Activated T-helper 1 cell treated with Interleukin-2 at 50 U/mL for 16 hours (primary cell): ENCODE data around the gene PTPRS.
"Not testable (repeated sequence)": the region's sequence is repeated elsewhere in the genome, so short reads cannot be mapped to it uniquely, and the experiment has no call there.

ENCODE experiments used
- DNase-seq: peaks from one replicate; pipeline ENCODE4 v3.0.0-alpha.2; 2020; ENCODE audit warnings: low read depth

PTPRS gene

DNA sequence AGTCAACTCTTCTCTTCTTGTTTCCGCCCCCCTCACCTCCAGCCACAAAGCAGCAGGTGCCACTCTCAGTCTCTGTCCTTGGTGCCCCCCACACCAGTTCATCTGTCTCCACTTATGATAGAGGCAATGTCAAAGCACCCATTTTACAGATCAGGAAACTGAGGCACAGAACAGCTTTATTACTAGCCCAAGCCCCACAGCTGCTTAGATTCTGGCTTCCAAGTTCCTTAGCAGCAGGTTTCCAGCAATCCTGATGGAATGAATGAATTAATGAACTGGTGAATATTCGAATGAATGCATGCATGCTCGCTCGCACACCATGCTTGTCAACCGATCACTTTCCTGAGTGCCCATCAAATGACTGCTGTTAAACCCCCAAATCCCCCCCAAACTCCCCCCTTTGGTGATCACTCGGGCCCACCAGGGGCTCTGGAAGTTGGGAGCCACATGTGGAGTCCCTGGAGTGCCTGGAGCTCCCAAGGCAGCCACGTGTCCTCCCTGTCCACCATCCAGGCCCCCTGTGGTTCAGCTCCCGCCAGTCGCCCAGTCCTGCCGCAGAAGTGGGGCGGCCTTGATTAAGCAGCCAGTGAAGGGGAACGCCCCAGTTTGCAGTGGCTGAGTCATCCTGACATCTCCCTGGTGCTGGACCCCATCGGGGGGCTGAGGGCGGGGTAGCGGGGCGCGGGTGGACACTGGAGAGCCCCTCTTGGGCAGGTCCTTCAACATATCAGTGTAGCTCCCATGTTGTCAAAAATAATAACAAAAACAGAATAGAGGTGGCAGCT is 6.8 kb downstream of the PTPRS start:
- DNase-seq, result no peak

DNA sequence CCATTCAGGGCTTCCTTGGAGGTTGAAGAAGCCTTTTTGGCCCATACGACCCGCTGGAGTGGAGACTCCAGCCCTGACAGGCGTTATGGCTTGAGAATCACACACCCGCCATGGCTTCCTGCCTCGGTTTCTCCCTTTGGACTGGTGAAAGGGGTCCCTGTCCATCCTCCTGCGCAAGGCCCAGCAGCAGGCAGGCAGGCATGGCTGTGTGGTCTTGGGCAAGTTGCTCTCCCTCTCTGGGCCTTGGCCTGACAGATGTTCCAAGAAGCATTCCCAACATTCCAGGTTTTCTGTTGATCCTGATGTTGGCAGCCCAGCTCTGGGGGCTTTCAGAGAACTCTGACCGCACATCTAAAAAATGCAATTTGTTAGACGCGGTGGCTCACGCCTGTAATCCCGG is 8.1 kb downstream of the PTPRS start:
- no peak for DNase-seq

DNA sequence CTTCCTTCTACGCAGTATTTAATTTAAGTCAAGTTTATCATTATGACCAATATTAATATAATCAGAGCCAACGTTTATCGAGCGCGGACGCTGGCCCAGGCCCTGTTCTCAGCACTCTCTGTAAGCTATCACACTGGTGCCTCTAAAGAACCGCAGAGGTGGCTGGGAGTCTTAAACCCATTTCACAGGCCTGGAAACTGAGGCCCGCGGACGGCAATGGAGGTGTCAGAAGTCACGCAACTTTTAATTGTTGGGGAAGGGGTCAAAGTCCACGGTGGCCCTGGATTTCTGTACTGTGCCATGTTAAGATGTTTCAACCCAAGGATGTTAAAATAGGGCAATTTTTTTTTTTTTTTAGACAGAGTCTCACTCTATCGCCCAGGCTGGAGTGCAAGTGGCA is 8.8 kb downstream of the PTPRS start:
- DNase-seq, result no peak

DNA sequence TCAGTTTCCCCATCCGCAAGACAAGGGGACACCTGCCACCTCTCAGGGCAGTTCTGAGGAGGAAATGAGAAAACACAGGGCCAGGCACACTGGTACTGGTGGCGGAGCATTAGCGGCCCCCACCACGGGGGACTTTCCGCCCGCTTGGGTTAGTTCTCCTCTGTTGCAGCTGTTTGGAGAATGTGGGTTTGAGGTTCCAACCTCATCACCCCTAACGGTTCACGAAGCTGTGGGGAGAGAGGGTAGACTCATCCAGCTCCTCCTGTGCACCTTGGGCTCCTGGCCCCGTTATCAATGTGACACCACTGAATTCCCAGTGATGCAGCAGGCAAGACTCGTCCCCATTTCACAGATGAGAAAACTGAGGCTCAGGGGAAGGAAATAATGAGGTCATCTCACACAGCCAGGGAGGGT is 10.3 kb downstream of the PTPRS start:
- no peak for DNase-seq

GRCh38 chr19:5329141-5329540 is 11.5 kb downstream of the PTPRS start:
- no peak for DNase-seq

- not testable (repeated sequence) for DNase-seq
Observed at GRCh38 chr19:5328407-5328806, 12.2 kb downstream of the PTPRS start.

DNA sequence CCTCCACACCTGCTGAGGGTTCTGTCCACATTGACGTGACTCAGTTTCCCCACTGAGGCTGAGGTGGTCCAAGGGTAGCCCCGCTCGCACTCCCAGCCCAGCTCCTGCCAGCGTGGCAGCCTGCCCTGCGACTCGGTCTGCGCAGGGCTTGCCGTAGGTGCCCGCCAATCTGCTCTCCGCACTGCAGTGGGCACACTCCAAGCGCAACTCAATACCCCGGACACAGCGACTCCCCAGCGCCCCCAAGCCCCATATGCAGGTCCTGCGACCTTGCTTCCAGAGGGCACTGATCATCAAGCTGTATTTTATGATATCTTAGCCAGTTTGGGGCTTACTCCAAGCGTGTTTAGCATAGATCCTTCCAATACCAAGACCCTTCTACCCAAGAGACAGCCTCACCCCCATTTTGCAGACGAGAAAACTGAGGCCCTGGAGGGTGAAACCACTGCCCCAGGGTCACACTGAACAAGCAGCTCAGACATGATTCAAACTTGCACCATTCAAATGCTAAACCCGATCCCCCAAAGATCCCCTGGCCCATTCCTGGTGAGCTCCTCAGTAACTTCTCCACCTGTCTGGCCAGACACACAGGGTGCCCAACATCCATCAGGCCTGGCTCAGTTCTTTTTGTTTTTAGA is 13.5 kb downstream of the PTPRS start:
- no peak for DNase-seq

DNA sequence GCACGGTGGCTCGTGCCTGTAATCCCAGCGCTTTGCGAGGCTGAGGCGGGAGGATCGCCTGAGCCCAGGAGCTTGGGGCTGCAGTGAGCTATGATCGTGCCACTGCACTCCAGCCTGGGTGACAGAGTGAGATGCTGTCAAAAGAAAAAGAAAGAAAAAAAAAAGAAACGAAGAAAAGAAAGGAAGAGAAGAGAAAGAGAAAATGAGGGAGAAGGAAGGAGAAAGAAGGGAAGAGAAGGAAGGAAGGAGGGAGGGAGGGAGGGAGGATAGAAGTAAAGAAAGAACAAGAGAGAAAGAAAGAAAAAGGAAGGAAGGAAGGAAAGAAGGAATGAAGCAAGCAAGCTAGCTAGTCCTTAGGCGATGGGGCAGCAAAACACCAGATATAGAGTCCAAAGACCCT is 14.1 kb downstream of the PTPRS start:
- DNase-seq, result no peak

DNA sequence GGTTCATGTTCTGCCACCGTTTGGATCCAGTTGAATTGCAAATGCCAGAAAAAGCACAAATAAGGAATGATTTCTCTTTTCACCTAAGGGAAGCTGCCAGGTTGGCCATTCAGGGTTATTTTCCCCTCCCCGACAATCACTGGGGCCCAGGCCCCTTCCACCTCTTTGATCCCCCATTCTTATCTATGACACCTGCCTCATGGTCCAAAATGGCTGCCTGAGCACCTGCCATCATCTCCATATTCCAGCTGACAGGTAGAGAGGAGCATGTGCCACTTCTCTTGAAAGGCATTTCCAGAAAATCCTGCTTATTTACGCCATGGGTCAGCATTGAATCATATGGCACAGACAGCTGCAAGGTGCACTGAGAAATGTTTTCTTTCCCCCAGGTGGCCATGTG is 15.7 kb downstream of the PTPRS start:
- no peak for DNase-seq

DNA sequence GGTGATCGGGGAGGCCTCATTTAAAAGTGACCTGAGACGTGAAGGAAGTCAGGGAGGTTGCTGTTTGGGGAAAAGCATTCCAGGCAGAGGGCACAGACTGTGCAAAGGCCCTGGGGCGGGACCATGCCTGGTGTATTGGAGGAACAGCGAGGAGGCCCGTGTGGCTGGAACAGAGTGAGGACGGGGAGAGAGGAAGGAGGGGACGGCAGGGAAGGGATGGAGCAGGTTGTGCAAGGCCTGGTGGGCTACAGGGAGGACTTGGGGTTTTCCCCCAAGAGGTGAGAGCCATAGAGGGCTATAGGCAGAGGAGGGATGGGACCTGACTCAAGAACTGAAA is 17.2 kb downstream of the PTPRS start:
- DNase-seq, result no peak

DNA sequence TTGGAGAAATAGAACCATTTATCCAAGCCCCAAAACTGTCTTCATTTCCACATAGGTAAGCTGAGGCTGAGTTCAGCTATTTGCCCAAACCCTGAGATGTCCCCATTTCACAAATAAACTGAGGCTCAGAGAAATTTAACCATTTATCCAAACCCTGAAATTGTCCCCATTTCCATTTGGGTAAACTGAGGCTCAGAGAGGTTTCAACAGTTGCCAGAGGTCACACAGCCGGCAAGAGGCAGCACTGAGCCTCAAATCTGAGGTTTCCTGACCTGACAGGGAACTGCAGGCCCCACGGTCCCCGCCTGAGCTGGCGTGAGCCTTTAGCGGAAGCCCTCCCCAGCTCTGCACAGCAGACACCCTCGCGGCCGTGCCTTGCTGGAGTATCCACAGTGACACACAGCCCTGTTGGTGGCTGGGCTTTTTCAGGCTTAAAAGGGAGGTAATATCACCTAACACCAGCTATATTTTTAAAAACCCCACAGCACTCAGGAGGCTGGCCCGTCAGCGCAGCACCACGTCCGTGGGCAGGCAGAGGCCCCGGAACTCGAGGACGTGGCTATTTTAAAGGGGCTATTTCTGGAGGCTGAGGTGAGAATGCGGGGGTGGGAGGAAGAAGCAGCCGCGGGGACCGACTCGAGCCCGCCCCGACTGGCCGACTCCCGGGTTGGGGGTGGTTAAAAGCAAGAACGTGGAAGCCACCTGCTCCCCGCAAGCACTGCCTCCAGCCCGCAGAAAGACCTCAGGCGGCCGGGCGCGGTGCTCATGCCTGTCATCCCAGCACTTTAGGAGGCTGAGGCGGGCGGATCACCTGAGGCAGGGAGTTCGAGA is 18.5 kb downstream of the PTPRS start:
- no peak for DNase-seq

- DNase-seq, result no peak
Observed at GRCh38 chr19:5321066-5321642, 19.5 kb downstream of the PTPRS start.

DNA sequence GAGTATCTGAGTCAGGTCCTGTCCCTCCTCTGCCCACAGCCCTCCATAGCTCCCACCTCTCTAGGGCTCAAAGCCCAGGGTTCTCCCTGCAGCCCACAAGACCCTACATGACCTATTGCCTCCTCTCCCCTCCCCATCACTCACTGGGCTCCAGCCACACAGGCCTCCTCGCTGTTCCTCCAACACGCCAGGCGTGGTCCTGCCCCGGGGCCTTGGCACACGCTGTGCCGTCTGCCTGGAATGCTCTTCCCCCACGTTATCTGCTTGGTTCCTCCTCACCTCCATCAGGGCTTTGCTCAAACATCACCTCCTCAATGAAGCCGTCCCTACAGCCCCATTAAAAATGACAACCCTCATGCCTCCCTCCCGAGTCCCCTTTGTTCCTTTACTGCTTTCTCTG is 21.1 kb downstream of the PTPRS start:
- DNase-seq, result no peak

GRCh38 chr19:5318306-5318705 is 22.3 kb downstream of the PTPRS start:
- DNase-seq, result no peak

GRCh38 chr19:5317321-5317720 is 23.3 kb downstream of the PTPRS start:
- DNase-seq, result no peak

GRCh38 chr19:5316138-5316537 is 24.5 kb downstream of the PTPRS start:
- DNase-seq, result no peak

- no peak for DNase-seq
Observed at GRCh38 chr19:5314907-5315298, 25.7 kb downstream of the PTPRS start.

DNA sequence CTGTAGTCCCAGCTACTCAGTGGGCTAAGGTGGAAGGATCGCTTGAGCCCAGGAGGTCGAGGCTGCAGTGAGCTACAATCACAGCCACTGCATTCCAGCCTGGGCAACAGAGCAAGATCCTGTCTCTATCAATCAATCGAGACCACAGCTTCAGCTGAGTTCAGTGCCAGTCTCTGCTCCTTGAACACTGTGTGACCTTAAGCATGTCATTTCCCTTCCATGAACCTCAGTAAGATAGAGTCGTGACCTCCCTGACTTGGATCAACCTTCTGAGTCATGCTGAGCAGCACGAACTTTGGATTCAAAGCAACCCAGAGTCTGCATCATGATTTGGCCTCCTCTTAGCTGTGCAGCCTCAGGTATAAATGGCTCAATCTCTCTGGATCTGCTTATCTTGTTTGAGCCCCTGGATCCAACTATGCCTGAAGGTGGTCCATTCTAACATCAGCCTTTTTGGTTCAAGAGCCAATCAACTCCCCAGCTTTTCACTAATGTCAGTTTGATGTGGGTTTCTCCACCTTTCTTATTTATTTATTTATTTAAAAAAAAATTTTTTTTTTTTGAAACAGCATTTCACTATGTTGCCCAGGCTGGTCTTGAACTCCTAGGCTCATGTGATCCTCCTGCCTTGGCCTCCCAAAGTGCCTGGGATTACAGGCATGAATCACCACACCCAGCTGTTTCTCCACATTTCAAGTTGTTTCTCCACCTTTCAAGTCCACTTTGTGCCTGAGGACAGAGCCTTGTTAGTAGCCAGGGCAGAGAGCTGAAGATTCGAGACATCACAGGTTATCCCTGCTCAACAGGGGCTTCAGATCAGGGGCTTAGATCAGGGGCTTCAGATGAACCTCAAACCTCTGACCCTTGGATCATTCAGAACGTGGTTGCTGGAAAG is 26.4 kb downstream of the PTPRS start:
- DNase-seq, result no peak

- DNase-seq, result no peak
Observed at GRCh38 chr19:5313307-5313706, 27.3 kb downstream of the PTPRS start.

- no peak for DNase-seq
Observed at GRCh38 chr19:5312058-5312457, 28.6 kb downstream of the PTPRS start.

DNA sequence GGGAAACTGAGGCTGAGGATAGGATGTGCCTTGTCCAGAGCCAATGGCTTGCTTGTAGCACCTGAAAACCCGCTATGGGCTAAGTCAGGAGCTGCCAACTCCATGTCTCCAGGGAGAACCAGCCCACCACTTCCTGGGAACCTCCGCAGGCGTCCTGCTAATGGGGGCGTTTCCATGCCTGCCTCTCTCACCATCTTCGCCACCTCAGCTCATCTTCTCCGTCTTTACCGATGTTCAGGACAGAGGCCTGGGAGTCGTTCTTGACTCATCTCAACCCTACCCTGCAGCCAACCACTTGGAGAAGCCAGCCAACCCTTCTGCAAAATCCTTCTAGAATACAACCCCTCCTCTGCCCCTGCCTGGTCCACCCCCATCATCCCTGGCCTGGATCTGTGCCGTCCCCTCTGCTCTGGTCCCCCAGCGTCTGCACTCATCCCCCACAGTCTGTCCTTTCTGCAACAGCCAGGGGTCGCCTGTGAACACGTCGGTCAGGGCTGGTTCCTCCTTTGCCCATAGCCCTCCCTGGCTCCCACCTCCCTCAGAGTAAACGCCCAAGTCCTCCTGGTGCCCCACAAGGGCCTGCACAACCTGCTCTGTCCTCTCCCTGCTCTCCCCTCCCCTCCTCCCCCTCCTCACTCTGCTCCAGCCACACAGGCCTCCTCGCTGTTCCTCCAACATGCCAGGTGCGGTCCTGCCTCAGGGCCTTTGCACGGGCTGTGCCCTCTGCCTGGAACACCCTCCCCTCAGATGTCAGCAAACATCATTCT is 31.0 kb downstream of the PTPRS start:
- DNase-seq, result no peak
